ENCODE data around the gene RFX2. TPM values are rescaled to one million over a fixed set of nuclear protein-coding genes. Genes with fewer than 3 reads are reported as not detected.
"Not testable (repeated sequence)": the region's sequence is repeated elsewhere in the genome, so short reads cannot be mapped to it uniquely, and the experiment has no call there.

The RFX2 gene
- total RNA-seq, 1 experiment from 2014 or later, result 3.5 TPM

GRCh38 chr19:5992756-5993155, 117.5 kb downstream of the RFX2 start:
- no peak for DNase-seq (ENCODE audit: low read depth)

GRCh38 chr19:5991244-5991838, 119.0 kb downstream of the RFX2 start:
- DNase-seq (ENCODE audit: low read depth), result no peak

GRCh38 chr19:5990289-5990797, 120.0 kb downstream of the RFX2 start:
- no peak for DNase-seq (ENCODE audit: low read depth)

- no peak for DNase-seq (ENCODE audit: low read depth)
These were observed 120.8 kb downstream of the RFX2 start for GRCh38 chr19:5989388-5990074.

- no peak for DNase-seq (ENCODE audit: low read depth)
These were observed 121.5 kb downstream of the RFX2 start for GRCh38 chr19:5988517-5989387.

- DNase-seq (ENCODE audit: low read depth), result peak; percentile 61
These were observed 123.1 kb downstream of the RFX2 start for GRCh38 chr19:5987077-5987818.

GRCh38 chr19:5985837-5986236, 124.5 kb downstream of the RFX2 start:
- DNase-seq (ENCODE audit: low read depth), result not testable (repeated sequence)

GRCh38 chr19:5985098-5985783, 125.1 kb downstream of the RFX2 start:
- peak; percentile 62 for DNase-seq (ENCODE audit: low read depth)

GRCh38 chr19:5984600-5984999, 125.7 kb downstream of the RFX2 start:
- DNase-seq (ENCODE audit: low read depth), result no peak

GRCh38 chr19:5983367-5983955, 126.8 kb downstream of the RFX2 start:
- no peak for DNase-seq (ENCODE audit: low read depth)

GRCh38 chr19:5978606-5979552, 131.4 kb downstream of the RFX2 start:
- no peak for DNase-seq (ENCODE audit: low read depth)

GRCh38 chr19:5977785-5978605, 132.3 kb downstream of the RFX2 start, which contains the start of gene RANBP3:
RANBP3 (minus strand) TSS chr19:5978140; CDS start chr19:5978082, 58 bp downstream.
- DNase-seq (ENCODE audit: low read depth), result peak; percentile 99

GRCh38 chr19:5977222-5977784, 133.0 kb downstream of the RFX2 start:
- no peak for DNase-seq (ENCODE audit: low read depth)

- DNase-seq (ENCODE audit: low read depth), result no peak
These were observed 133.5 kb downstream of the RFX2 start for GRCh38 chr19:5976768-5977167.

GRCh38 chr19:5975388-5975728, 134.9 kb downstream of the RFX2 start:
- no peak for DNase-seq (ENCODE audit: low read depth)

- no peak for DNase-seq (ENCODE audit: low read depth)
These were observed 135.4 kb downstream of the RFX2 start for GRCh38 chr19:5974721-5975387.
